ENCODE results near the gene AIP. TPM values are rescaled to one million over a fixed set of nuclear protein-coding genes. Genes with fewer than 3 reads are reported as not detected.

AIP gene
- total and polyA plus RNA-seq, 2 donors (not counting 1 experiment from before 2014, with no cell fraction given) = 127 to 205 TPM

DNA sequence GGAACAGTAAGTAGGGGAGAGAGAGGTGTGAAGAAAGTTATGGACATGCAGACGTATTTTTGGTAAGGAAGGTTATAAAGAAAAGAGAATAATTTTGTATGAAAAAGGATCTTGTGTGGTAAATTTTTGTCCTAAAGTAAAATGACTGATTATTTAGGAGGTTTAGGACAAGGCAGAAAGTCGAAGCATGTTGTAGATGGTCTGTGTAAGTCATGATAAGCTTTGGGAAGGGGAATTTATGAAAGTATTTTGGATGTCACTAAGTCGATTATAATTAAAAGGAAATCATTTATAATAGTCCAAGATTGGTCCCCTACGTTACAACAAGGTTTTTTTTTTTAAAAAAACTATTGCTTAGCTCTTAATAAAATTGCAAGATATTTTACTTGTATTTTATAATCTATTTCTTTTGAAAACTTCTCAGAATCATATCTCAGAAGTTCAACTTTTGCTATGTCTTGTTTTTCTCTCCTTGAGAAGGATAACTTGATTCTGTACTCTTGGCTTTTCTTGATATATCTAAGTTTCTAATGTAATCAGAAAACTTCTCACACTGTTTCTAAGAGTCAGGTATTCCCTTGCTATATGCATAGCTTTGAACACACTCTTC lies 51.3 kb downstream of the AIP start:
- Mint-ChIP-seq H3K4me1 (no peaks in the 10 kb centered on the region), H3K9me3 (ENCODE audit: insufficient read depth) (peaks cover 5% of the 10 kb centered on the region), H3K4me3 (no peak overlapping the region), H3K27ac (no peak overlapping the region), H3K27me3 (peaks cover 9% of the 10 kb centered on the region)
- Histone ChIP-seq H3K9ac (ENCODE audit: low read length) (no peak overlapping the region), H4K20me1 (ENCODE audit: control insufficient read depth, insufficient read depth, low read length, poor library complexity, severe bottlenecking) (no peaks in the 10 kb centered on the region), H3K79me2 (ENCODE audit: control insufficient read depth, insufficient read depth, low read length) (no peaks in the 10 kb centered on the region), H3K9me3 (ENCODE audit: control extremely low read depth in 1 of 3, control insufficient read depth in 2 of 3, insufficient read depth in 1 of 3, low read length in 2 of 3) (peaks cover 0 to 13% (median 13%) of the 10 kb centered on the region in 3 donors), H2AFZ (ENCODE audit: insufficient read depth, low read depth, low read length, poor library complexity, severe bottlenecking) (no peak overlapping the region), H3K36me3 (replicated peaks in 1 of 2; ENCODE audit: control extremely low read depth in 1 of 2, control insufficient read depth in 1 of 2, extremely low read depth in 1 of 2, insufficient read depth in 2 of 2, low read length in 1 of 2) (no peaks in the 10 kb centered on the region), H3K4me2 (replicated peaks; ENCODE audit: low read depth, low read length, poor library complexity, severe bottlenecking) (no peak overlapping the region), H3K4me1 (ENCODE audit: control insufficient read depth in 2 of 2, insufficient read depth in 2 of 2, low read length in 2 of 2) (no peaks in the 10 kb centered on the region), H3K27me3 (replicated peaks in 1 of 4; ENCODE audit: control extremely low read depth in 1 of 4, control insufficient read depth in 3 of 4, insufficient read depth in 4 of 4, low read length in 3 of 4) (peaks cover 0 to 5% (median 0%) of the 10 kb centered on the region in 4 experiments), H3K4me3 (ENCODE audit: control extremely low read depth in 1 of 5, extremely low read depth in 1 of 5, insufficient read depth in 1 of 5, low read depth in 2 of 5, low read length in 4 of 5) (no peak overlapping the region), H3K27ac (ENCODE audit: low read length in 2 of 2) (no peak overlapping the region)
- intact Hi-C loops (cut with micrococcal nuclease) = loop anchor here (10.0 kb wide), 1 partner anchor 879 kb away; no protein-coding TSS in a partner anchor
- DNase-seq (no peak), ATAC-seq (ENCODE audit: low read depth) (no peak)
- 33% methylated on average over 2 of the region's 4 CpGs for WGBS (ENCODE audit: insufficient coverage)
- TF ChIP-seq CTCF (IDR thresholded peaks at IDR 0.05) (no peak), EZH2 (IDR thresholded peaks at IDR 0.05; ENCODE audit: borderline replicate concordance, insufficient read depth, low read depth, low read length, poor library complexity, severe bottlenecking) (no peak)
- CTCF ChIA-PET = interaction anchor here (0.6 kb wide), 1 partner anchor 28 kb away, joined by 3 read pairs; no protein-coding TSS in a partner anchor
- POLR2A ChIA-PET = no interaction called here

GRCh38 chr11:67535561-67535960 lies 52.7 kb downstream of the AIP start:
- DNase-seq (no peak), ATAC-seq (ENCODE audit: low read depth) (no peak)
- Histone ChIP-seq H3K27ac (ENCODE audit: low read length in 2 of 2) (no peak overlapping the region), H2AFZ (ENCODE audit: insufficient read depth, low read depth, low read length, poor library complexity, severe bottlenecking) (no peak overlapping the region), H3K36me3 (replicated peaks in 1 of 2; ENCODE audit: control extremely low read depth in 1 of 2, control insufficient read depth in 1 of 2, extremely low read depth in 1 of 2, insufficient read depth in 2 of 2, low read length in 1 of 2) (no peaks in the 10 kb centered on the region), H3K9me3 (ENCODE audit: control extremely low read depth in 1 of 3, control insufficient read depth in 2 of 3, insufficient read depth in 1 of 3, low read length in 2 of 3) (peaks cover 0 to 13% (median 13%) of the 10 kb centered on the region in 3 donors), H3K9ac (ENCODE audit: low read length) (no peak overlapping the region), H3K27me3 (replicated peaks in 1 of 4; ENCODE audit: control extremely low read depth in 1 of 4, control insufficient read depth in 3 of 4, insufficient read depth in 4 of 4, low read length in 3 of 4) (peaks cover 0 to 3% (median 0%) of the 10 kb centered on the region in 4 experiments), H3K4me3 (ENCODE audit: control extremely low read depth in 1 of 5, extremely low read depth in 1 of 5, insufficient read depth in 1 of 5, low read depth in 2 of 5, low read length in 4 of 5) (no peak overlapping the region), H3K4me2 (replicated peaks; ENCODE audit: low read depth, low read length, poor library complexity, severe bottlenecking) (no peak overlapping the region), H3K4me1 (ENCODE audit: control insufficient read depth in 2 of 2, insufficient read depth in 2 of 2, low read length in 2 of 2) (no peaks in the 10 kb centered on the region), H3K79me2 (ENCODE audit: control insufficient read depth, insufficient read depth, low read length) (no peaks in the 10 kb centered on the region), H4K20me1 (ENCODE audit: control insufficient read depth, insufficient read depth, low read length, poor library complexity, severe bottlenecking) (no peaks in the 10 kb centered on the region)
- Mint-ChIP-seq H3K27ac (no peak overlapping the region), H3K9me3 (ENCODE audit: insufficient read depth) (peaks cover 5% of the 10 kb centered on the region), H3K4me3 (no peak overlapping the region), H3K4me1 (no peaks in the 10 kb centered on the region), H3K27me3 (peaks cover 6% of the 10 kb centered on the region)
- 100% methylated on average over 1 of the region's 1 CpG for whole genome bisulfite sequencing (ENCODE audit: insufficient coverage)
- no peak for TF ChIP-seq CTCF (IDR thresholded peaks at IDR 0.05)
- no peak for TF ChIP-seq EZH2 (IDR thresholded peaks at IDR 0.05; ENCODE audit: borderline replicate concordance, insufficient read depth, low read depth, low read length, poor library complexity, severe bottlenecking)
- ChIA-PET POLR2A (no interaction called here), CTCF (no interaction called here)
- intact Hi-C loops (cut with micrococcal nuclease) = loop anchor here (10.0 kb wide), 1 partner anchor 881 kb away; no protein-coding TSS in a partner anchor
